HEK293T (cell line): ENCODE measurements around the gene MEI1.

Source experiments
- ARNT ChIP-seq: fragments of 450-650 bp; IDR thresholded peaks from 2 replicates; pipeline ENCODE4 v1.6.1; 2017; ENCODE audit warnings: mild to moderate bottlenecking
- BHLHE40 ChIP-seq: fragments of 450-650 bp; IDR thresholded peaks from 2 replicates; pipeline ENCODE4 v1.6.1; 2016; ENCODE audit warnings: mild to moderate bottlenecking, moderate library complexity, borderline replicate concordance
- ELF4 ChIP-seq: fragments of 450-650 bp; IDR thresholded peaks from 2 replicates; pipeline ENCODE4 v1.6.1; 2017; ENCODE audit warnings: antibody characterized with exemption
- FOXA1 ChIP-seq: fragments of 450-650 bp; IDR thresholded peaks from 2 replicates; pipeline ENCODE4 v1.6.1; 2016; ENCODE audit warnings: mild to moderate bottlenecking
- FOXK2 ChIP-seq: fragments of 450-650 bp; IDR thresholded peaks from 2 replicates; pipeline ENCODE4 v1.6.1; 2016; ENCODE audit warnings: mild to moderate bottlenecking
- HDGF ChIP-seq: fragments of 450-650 bp; IDR thresholded peaks from 2 replicates; pipeline ENCODE4 v1.6.1; 2017; ENCODE audit warnings: antibody characterized with exemption, borderline replicate concordance
- NFRKB ChIP-seq: fragments of 450-650 bp; IDR thresholded peaks from 2 replicates; pipeline ENCODE4 v1.6.1; 2016; ENCODE audit warnings: mild to moderate bottlenecking, moderate library complexity
- SP1 ChIP-seq: fragments of 450-650 bp; IDR thresholded peaks from 2 replicates; pipeline ENCODE4 v1.6.1; 2017
- SUZ12 ChIP-seq: fragments of 450-650 bp; IDR thresholded peaks from 2 replicates; pipeline ENCODE4 v1.6.1; 2016; ENCODE audit warnings: mild to moderate bottlenecking
- ZNF384 ChIP-seq: fragments of 450-650 bp; IDR thresholded peaks from 2 replicates; pipeline ENCODE4 v1.6.1; 2016

DNA sequence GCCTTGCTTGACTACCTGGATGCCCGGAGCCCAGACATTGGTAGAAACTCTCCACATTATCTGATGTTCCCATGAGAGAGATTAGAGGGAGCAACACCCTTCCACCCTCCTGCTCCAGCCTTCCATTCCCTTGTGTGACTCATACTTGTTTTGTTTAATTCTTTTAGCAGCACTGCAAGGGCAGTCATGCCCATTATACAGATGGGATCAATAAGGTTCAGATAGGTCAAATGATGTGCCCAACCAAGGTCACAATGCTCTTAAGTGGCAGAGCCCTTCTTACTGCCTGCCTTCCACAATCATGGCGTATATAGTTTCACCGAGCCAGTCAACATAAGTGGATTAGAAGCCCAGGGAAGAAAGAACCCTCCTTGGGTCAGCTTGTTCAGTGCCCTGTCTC is 94.6 kb downstream of the MEI1 start:
- TF ChIP-seq FOXA1 (no peak), SP1 (no peak), BHLHE40 (no peak), NFRKB (no peak), ELF4 (no peak), ARNT (no peak), ZNF384 (no peak), HDGF (no peak), SUZ12 (no peak), FOXK2 (no peak)
